RPMI7951 (cell line): Measurements from ENCODE around the gene RGS13. TPM values are rescaled to one million over a fixed set of nuclear protein-coding genes. Genes with fewer than 3 reads are reported as not detected.
"Not testable (repeated sequence)": the region's sequence is repeated elsewhere in the genome, so short reads cannot be mapped to it uniquely, and the experiment has no call there.

ENCODE experiments used
- DNase-seq: peaks from one replicate; pipeline ENCODE4 v3.0.0-alpha.2; 2012; ENCODE audit warnings: low read depth
- total RNA-seq: library from RNA; depleted of rRNA; stranded (reverse); fragments of >200 nt; shearing (Covaris generic); gene quantifications from 2 replicates; pipeline ENCODE4 v1.2.3, GENCODE V29; 2014; rRNA removed

RGS13 gene
- total RNA-seq, 1 experiment from 2014 or later = 0.84 TPM

GRCh38 chr1:192675716-192676115 lies 39.8 kb downstream of the RGS13 start:
- no peak for DNase-seq

- no peak for DNase-seq
Observed at GRCh38 chr1:192678099-192678498, 42.2 kb downstream of the RGS13 start.

- DNase-seq = no peak
Observed at GRCh38 chr1:192682335-192682734, 46.4 kb downstream of the RGS13 start.

- not testable (repeated sequence) for DNase-seq
Observed at GRCh38 chr1:192683081-192683480, 47.1 kb downstream of the RGS13 start.

GRCh38 chr1:192689459-192689858 lies 53.5 kb downstream of the RGS13 start:
- DNase-seq = no peak

- DNase-seq = no peak
Observed at GRCh38 chr1:192691041-192691440, 55.1 kb downstream of the RGS13 start.

- no peak for DNase-seq
Observed at GRCh38 chr1:192696082-192696481, 60.1 kb downstream of the RGS13 start.

- DNase-seq = no peak
Observed at GRCh38 chr1:192697771-192698170, 61.8 kb downstream of the RGS13 start.

- no peak for DNase-seq
Observed at GRCh38 chr1:192698731-192699130, 62.8 kb downstream of the RGS13 start.

- peak; percentile 81 for DNase-seq
Observed at GRCh38 chr1:192700834-192701271, 64.9 kb downstream of the RGS13 start.

- DNase-seq = peak; percentile 81
Observed at GRCh38 chr1:192702212-192702902, 66.4 kb downstream of the RGS13 start.

GRCh38 chr1:192703283-192704206 lies 67.6 kb downstream of the RGS13 start:
- DNase-seq = peak; percentile 11

- DNase-seq = no peak
Observed at GRCh38 chr1:192705510-192705909, 69.6 kb downstream of the RGS13 start.

GRCh38 chr1:192706936-192707335 lies 71.0 kb downstream of the RGS13 start:
- peak; percentile 31 for DNase-seq

GRCh38 chr1:192707978-192708547 lies 72.1 kb downstream of the RGS13 start:
- no peak for DNase-seq

- DNase-seq = peak; percentile 54
Observed at GRCh38 chr1:192709544-192709943, 73.6 kb downstream of the RGS13 start.

Other genes starting within 250 kb of the RGS13 start
- 53.3 and 62.4 TPM in 2 replicates for gene RGS1, start 60.4 kb upstream of the RGS13 start, total RNA-seq
- gene RGS2, start 172.9 kb downstream of the RGS13 start, total RNA-seq = 24.7 and 26.9 TPM in 2 replicates